NCI-H1417 (cell line): ENCODE measurements around the gene SORBS1.

Experiments used
- DNase-seq, 3 experiments: peaks; one replicate each; lab custom pipeline; 2025; lab: John Stamatoyannopoulos, UW

Gene SORBS1

GRCh38 chr10:95435548-95436279, 125.5 kb downstream of the SORBS1 start:
- no peak for DNase-seq

- no peak for DNase-seq
Measured at GRCh38 chr10:95434583-95434982, 126.6 kb downstream of the SORBS1 start.

- no peak for DNase-seq
Measured at GRCh38 chr10:95431900-95432342, 129.2 kb downstream of the SORBS1 start.

- peak; percentile 19 to 57 (median 25) for DNase-seq
Measured at GRCh38 chr10:95430231-95430951, 130.8 kb downstream of the SORBS1 start.

DNA sequence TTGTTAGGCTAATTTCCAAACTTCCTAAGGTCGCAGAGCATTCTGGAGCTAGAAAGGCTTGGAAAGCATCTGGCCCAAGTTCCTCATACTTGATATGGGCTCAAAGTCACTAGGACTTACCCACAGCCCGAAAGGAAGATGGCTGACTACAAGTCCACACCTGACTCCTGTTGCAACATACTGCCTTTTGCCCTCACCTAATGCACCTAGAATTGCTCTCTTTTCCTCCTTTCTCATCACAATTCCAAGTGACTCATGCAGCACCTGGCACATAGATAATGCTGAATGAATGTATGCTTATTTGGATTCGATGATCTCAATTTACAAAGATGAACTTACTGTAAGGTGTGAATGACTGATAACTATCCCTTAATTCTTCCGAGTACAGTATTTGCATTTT, 131.5 kb downstream of the SORBS1 start:
- no peak for DNase-seq

- DNase-seq: no peak
Measured at GRCh38 chr10:95428701-95429100, 132.5 kb downstream of the SORBS1 start.

- no peak for DNase-seq
Measured at GRCh38 chr10:95426482-95426881, 134.7 kb downstream of the SORBS1 start.

DNA sequence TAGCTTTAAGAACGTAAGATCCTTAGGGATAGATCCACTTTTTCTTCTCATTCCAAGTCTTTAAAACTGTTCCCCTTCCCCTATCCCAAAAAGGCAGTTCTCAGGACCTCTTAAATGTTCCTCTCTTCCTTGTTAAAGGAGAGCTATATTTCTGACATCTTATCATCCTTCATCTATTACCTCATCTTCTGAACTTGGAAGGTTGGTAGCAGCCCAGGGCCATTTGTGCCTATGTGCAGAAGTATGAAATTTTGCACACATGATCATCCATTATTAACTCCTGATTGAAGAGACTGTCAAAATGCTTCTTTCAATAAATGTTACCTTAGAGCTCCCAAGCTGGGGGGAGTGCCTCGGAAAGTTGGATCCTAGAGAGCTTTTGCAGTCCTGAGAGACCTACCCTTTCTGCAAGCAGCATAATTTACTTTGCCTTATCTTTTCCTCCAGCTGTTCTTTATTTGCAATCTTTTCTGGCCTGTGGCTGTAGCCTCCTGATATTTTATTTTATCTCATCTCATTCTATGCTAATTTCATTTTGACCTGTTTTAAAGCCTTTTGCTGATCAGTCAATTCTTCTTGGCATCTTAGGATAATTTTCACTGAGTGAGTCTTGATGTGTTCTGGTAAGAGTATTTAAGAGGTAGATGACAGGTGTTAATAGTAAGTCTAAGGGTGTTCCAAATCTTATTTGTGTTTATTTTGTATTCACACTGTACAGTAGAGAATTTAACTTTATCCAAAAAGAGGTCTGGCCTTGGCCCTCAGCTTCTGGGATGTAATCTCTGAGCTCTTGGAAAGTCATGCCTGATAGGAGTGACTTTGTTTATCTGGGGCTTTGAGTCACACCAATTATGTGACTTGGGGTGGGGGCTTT, 135.3 kb downstream of the SORBS1 start:
- no peak for DNase-seq

DNA sequence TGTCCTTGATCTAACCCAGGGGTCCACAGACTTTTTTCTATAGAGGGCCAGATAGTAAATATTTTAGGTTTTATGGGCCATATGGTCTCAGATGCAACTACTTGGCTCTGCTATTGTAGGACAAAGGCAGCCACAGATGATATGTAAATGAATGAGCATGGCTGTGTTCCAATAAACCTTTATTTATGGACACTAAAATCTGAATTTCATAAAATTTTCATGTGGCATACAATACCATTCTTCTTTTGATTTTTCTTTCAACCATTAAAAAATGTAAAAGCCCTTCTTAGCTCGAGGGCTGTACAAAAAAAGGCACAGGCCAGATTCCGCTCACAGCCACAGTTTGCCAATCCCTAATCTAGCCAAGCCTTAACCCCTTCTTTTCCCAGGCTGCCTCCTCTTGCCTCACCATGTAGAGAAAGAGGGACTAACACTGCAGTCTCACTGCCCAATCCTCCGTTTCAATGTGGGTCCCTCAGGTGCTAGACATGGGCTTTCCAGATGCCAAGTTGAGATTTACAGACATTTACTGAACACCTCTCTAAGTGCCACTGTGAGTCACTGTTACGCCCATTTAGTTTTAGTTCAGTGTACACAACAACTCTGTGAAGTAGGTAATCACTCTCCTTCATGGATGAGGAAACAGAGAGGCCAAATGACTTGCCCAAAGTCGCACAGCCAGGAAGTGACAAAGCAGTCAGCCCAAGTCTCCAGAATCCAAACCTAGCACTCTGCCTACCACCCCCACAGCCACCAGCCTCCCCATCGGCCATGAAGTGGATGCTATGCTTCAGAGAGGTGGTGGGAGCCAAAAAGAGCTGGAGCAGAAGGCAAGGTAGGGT, 137.8 kb downstream of the SORBS1 start:
- DNase-seq: no peak

GRCh38 chr10:95422233-95422632, 138.9 kb downstream of the SORBS1 start:
- no peak for DNase-seq

GRCh38 chr10:95421782-95422181, 139.4 kb downstream of the SORBS1 start:
- no peak for DNase-seq

GRCh38 chr10:95419399-95419798, 141.8 kb downstream of the SORBS1 start:
- DNase-seq: no peak

DNA sequence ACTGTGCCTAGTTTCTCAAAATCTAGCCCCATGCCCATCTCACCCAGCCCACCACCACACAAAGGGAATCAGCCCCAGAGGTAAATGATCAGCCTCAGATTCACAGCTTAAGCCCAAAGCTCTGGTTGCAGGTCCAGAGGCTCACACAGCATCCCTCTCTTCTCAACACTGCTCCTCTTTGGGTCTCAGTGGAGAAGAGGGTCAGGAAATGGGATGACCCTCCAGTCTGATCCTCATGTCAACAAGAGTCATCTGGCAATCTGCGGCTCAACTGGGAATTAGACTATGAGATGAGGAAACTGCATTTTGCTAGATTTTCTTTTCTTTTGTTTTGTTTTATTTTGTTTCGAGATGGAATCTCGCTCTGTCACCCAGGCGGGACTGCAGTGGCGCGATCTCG, 144.2 kb downstream of the SORBS1 start:
- no peak for DNase-seq

DNA sequence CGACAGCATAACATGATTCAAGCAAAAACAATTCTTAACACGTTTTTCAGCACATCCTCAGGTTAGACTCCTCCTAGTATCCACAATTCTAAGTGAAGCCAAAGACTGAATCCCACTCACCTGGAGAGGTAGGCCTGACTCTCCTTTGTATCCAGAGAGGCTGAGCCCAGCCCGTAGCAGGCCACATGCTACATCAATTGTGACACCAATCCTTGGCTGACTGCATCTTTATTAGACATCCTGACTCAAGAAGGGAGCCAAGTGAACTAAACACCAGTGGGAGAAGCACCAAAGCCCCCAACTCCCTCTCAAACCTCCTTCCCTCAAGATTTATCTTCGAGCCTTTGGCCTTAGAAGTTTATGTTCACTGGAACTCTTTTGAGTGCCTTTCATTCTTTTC, 144.9 kb downstream of the SORBS1 start:
- no peak for DNase-seq

GRCh38 chr10:95415621-95416031, 145.5 kb downstream of the SORBS1 start:
- DNase-seq: no peak

DNA sequence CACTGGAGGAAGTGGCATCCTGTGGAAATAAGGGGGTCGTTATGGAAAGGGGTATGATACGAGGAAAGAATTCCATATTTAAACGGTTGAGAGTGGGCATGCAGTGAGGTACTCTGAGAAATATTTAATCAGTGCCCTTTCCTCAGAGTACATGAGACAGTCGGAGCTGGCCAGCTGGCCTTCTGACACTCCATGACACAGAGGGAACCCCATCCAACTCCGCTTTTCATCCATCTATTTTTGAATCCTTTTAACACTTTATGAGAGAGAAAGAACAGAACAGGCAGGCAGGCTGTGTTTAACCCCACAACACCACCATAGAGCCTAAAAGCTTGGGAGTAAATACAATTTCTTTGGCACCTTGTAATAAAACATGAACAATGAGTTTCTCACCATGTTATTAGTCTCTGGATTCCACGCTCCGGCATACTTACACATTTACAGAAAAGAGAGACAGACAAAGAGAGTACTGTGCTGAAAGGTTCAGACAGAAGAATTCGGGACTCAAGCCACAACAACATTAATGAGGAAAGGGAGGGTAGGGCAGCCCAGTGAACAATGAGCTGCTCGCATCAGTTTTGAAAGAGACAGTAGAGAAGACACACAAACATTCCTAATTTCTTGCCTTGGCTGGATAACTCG, 146.2 kb downstream of the SORBS1 start:
- no peak for DNase-seq

DNA sequence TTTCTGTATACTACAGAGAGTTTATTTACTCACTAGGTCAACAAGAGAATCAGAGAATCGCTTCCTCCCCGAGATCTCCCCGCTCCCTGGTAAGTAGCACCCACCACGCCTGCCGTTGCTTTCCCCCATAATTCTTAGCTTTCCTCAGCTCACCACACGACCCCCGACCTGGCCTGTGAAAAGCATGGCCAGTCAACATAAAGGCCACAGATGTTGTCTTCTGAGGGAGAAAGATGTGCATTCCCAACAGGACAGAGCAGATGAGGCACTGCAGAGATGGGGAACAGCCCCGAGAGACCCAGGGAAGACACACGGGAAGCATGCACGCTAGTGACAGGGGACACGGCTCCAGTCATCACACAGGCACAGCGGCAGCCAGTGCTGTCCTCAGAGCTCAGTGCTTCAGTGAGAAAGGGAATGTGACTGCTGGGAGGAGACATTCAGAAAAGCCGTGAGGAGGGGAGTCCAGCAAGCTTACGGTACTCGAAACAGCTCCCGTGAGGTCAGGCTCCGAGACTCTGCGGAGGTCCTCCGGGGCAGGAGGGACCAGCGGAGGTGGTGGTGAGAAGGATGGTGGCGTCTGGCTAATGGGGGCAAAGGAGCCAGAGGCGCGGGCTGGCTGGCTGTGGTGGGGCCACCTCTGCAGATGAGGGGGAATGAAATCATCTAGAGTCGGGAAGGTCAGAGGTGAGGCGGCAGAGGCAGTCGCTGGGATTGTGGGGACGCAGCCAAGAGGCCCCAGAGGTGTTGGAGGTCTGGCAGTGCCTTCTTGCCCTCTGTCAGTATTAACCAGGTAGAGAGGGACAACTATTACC, 146.9 kb downstream of the SORBS1 start:
- DNase-seq: no peak

- DNase-seq: no peak
Measured at GRCh38 chr10:95413588-95413987, 147.6 kb downstream of the SORBS1 start.

- no peak for DNase-seq
Measured at GRCh38 chr10:95411635-95412034, 149.5 kb downstream of the SORBS1 start.
